ENCODE measurements around the gene OPCML. TPM values are rescaled to one million over a fixed set of nuclear protein-coding genes. Genes with fewer than 3 reads are reported as not detected.

Gene OPCML
- total and polyA plus RNA-seq, 2 donors (not counting 1 experiment from before 2014, with no cell fraction given) = 0.99 to 2.8 TPM

GRCh38 chr11:133021553-133021952 is 510.7 kb downstream of the OPCML start:
- no peak for TF ChIP-seq CTCF (conservative IDR thresholded peaks at IDR 0.05 in 1 of 2, IDR thresholded peaks at IDR 0.05 in 1 of 2; ENCODE audit: low read depth in 1 of 2, low read length in 2 of 2)

GRCh38 chr11:133020372-133020714 is 512.0 kb downstream of the OPCML start:
- no peaks in the 10 kb centered on the region for H3K27me3 ChIP-seq (ENCODE audit: control insufficient read depth, insufficient read depth, low read length)
- no peak overlapping the region for H3K4me3 ChIP-seq (replicated peaks in 1 of 4; ENCODE audit: control extremely low read depth in 1 of 4, insufficient read depth in 1 of 4, low read depth in 3 of 4, low read length in 4 of 4)
- H3K79me2 ChIP-seq (ENCODE audit: control insufficient read depth, insufficient read depth, low read length) = no peaks in the 10 kb centered on the region
- DNase-seq (ENCODE audit: low read depth in 2 of 2) = no peak
- no peaks in the 10 kb centered on the region for H3K36me3 ChIP-seq (ENCODE audit: control insufficient read depth, insufficient read depth, low read length)
- no peaks in the 10 kb centered on the region for H4K20me1 ChIP-seq (ENCODE audit: control insufficient read depth, extremely low read depth, insufficient read depth, low read length)
- H3K4me1 ChIP-seq (ENCODE audit: control insufficient read depth, extremely low read depth, insufficient read depth, low read length) = no peaks in the 10 kb centered on the region
- H2AFZ ChIP-seq (ENCODE audit: low read length) = no peak overlapping the region
- H3K9ac ChIP-seq (ENCODE audit: insufficient read depth, low read length) = no peak overlapping the region
- TF ChIP-seq CTCF (conservative IDR thresholded peaks at IDR 0.05 in 1 of 2, IDR thresholded peaks at IDR 0.05 in 1 of 2; ENCODE audit: low read depth in 1 of 2, low read length in 2 of 2) (no peak), EZH2 (IDR thresholded peaks at IDR 0.05; ENCODE audit: low read length, missing control alignments) (no peak)
- H3K4me2 ChIP-seq (ENCODE audit: extremely low read depth, insufficient read depth, low read length) = no peak overlapping the region
- no peak overlapping the region for H3K27ac ChIP-seq (ENCODE audit: insufficient read depth, low read length)
- H3K9me3 ChIP-seq (ENCODE audit: control insufficient read depth, insufficient read depth, low read depth, low read length) = no peaks in the 10 kb centered on the region

More at GRCh38 chr11:133021553-133021952, 510.7 kb downstream of the OPCML start:
- no peak overlapping the region for H3K9ac ChIP-seq (ENCODE audit: insufficient read depth, low read length)
- no peaks in the 10 kb centered on the region for H3K9me3 ChIP-seq (ENCODE audit: control insufficient read depth, insufficient read depth, low read depth, low read length)
- no peaks in the 10 kb centered on the region for H3K4me1 ChIP-seq (ENCODE audit: control insufficient read depth, extremely low read depth, insufficient read depth, low read length)
- H3K4me3 ChIP-seq (replicated peaks in 1 of 4; ENCODE audit: control extremely low read depth in 1 of 4, insufficient read depth in 1 of 4, low read depth in 3 of 4, low read length in 4 of 4) = no peak overlapping the region
- H3K36me3 ChIP-seq (ENCODE audit: control insufficient read depth, insufficient read depth, low read length) = no peaks in the 10 kb centered on the region
- no peak overlapping the region for H3K27ac ChIP-seq (ENCODE audit: insufficient read depth, low read length)
- no peak overlapping the region for H2AFZ ChIP-seq (ENCODE audit: low read length)
- H3K27me3 ChIP-seq (ENCODE audit: control insufficient read depth, insufficient read depth, low read length) = no peaks in the 10 kb centered on the region
- no peak for DNase-seq (ENCODE audit: low read depth in 2 of 2)
- H3K4me2 ChIP-seq (ENCODE audit: extremely low read depth, insufficient read depth, low read length) = no peak overlapping the region
- no peaks in the 10 kb centered on the region for H3K79me2 ChIP-seq (ENCODE audit: control insufficient read depth, insufficient read depth, low read length)
- no peaks in the 10 kb centered on the region for H4K20me1 ChIP-seq (ENCODE audit: control insufficient read depth, extremely low read depth, insufficient read depth, low read length)

GRCh38 chr11:133019545-133020371 is 512.5 kb downstream of the OPCML start:
- no peaks in the 10 kb centered on the region for H3K36me3 ChIP-seq (ENCODE audit: control insufficient read depth, insufficient read depth, low read length)
- H3K27me3 ChIP-seq (ENCODE audit: control insufficient read depth, insufficient read depth, low read length) = no peaks in the 10 kb centered on the region
- H3K9ac ChIP-seq (ENCODE audit: insufficient read depth, low read length) = no peak overlapping the region
- H2AFZ ChIP-seq (ENCODE audit: low read length) = no peak overlapping the region
- H3K4me3 ChIP-seq (replicated peaks in 1 of 4; ENCODE audit: control extremely low read depth in 1 of 4, insufficient read depth in 1 of 4, low read depth in 3 of 4, low read length in 4 of 4) = no peak overlapping the region
- no peaks in the 10 kb centered on the region for H3K4me1 ChIP-seq (ENCODE audit: control insufficient read depth, extremely low read depth, insufficient read depth, low read length)
- no peaks in the 10 kb centered on the region for H3K9me3 ChIP-seq (ENCODE audit: control insufficient read depth, insufficient read depth, low read depth, low read length)
- H3K27ac ChIP-seq (ENCODE audit: insufficient read depth, low read length) = no peak overlapping the region
- H3K79me2 ChIP-seq (ENCODE audit: control insufficient read depth, insufficient read depth, low read length) = no peaks in the 10 kb centered on the region
- no peak overlapping the region for H3K4me2 ChIP-seq (ENCODE audit: extremely low read depth, insufficient read depth, low read length)
- H4K20me1 ChIP-seq (ENCODE audit: control insufficient read depth, extremely low read depth, insufficient read depth, low read length) = no peaks in the 10 kb centered on the region
- DNase-seq (ENCODE audit: low read depth in 2 of 2) = no peak
- TF ChIP-seq CTCF (conservative IDR thresholded peaks at IDR 0.05 in 1 of 2, IDR thresholded peaks at IDR 0.05 in 1 of 2; ENCODE audit: low read depth in 1 of 2, low read length in 2 of 2) (no peak), EZH2 (IDR thresholded peaks at IDR 0.05; ENCODE audit: low read length, missing control alignments) (no peak)
